NCI-H2227 (cell line): Measurements from ENCODE around the gene ZFP92.

Experiments used
- DNase-seq: peaks from one replicate; lab custom pipeline; 2025; ENCODE audit not compliant: unreplicated experiment; lab: John Stamatoyannopoulos, UW

ZFP92 gene

DNA sequence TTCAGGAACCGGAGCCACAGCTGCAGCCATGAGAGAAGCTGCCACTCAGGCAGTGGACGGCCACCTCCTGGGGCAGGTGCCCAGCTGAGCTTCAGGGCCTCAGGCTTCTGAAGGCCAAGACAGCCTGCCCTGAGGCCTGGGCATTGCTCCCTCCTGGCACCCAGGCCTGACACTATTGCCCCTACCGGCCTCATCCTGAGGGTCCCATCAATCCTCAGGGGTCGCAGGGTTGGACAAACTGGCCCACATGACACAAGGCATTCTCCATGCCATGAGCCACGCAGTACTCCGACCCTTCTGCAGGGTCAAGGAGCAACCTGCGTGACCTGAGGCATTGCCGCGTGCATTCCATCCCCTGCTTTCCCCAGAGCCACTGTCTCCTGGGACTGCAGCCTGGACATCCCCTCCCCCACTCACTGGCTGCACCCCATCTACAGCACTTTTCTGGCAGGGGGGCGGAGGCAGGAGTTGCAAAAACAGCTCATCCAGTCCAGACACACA is 3.0 kb upstream of the ZFP92 start:
- DNase-seq: no peak

DNA sequence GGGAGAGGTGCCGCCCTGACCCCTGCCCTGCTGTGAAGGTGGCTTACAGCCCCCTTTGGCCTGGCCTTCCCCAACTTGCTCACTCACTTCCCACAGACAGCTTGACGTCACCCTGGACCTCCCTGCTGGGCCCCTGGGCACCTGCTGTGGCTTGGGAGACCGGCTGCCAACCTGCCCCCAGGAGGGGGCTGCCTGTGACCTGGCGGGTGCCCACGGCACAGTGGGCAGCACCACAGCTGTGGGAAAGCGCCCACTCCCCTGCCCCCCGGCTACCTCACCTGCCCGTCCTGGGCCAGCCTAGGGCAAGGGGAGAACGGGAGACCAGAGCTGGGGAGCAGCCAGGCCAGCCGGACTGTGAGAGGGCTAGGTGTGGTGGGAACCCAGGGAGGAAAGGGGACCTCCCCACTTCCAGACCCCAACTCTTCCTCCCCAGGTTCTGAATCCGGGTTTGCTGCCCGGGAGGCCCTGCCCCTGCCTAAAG is 2.4 kb upstream of the ZFP92 start:
- no peak for DNase-seq

DNA sequence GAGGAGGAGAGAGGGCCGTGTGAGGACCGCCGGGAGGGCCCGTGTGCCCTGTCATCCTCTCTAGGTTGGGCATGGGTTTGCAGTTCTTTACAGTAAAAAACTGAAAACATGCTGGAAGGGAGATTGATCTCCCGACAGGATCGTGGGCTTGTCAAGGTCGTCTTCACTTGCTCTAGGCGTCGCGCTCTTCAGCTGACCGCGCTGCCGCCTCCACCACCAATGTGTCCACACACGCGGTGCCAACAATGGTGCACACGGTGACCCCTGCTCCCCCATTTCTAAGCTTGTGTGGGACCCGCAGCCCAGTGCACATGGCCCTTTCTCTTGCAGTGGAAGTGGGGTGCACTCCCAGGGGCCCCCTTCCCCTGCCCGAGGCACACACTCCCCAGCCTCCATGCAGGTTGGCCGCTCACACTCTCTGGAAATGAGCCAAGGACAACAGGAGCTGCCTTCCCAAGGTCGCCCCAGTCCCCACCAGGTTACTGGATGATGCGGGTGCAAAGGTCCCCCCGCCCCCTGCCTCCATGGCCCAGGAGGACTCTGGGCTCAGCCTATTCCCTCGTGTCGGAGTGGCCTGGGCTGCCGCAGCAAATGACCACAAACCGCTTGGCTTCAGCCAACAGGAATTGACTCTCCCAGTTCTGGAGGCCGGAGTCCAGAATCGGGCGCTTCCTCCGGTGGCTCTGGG is 1.7 kb upstream of the ZFP92 start:
- no peak for DNase-seq

DNA sequence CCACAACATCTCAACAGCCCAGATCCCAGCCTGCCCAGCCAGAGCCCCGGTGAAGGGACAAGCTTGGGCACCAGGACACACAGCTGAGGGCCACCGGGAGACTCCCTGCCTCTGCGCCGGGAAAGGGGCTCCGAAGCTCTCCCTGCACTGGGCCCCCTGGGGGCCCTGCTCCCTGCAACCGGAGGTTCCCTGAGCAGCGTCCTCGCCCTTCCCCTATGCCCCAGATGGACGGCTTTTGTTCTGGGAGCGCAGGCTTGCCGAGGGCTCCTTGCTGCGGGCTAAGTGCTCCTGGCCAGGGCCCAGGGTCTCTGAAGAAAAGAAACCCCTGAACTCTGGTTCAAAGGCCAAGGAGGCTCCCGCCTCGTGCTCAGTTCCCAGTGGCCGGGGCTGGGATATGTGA is 899 bp upstream of the ZFP92 start:
- DNase-seq: no peak

DNA sequence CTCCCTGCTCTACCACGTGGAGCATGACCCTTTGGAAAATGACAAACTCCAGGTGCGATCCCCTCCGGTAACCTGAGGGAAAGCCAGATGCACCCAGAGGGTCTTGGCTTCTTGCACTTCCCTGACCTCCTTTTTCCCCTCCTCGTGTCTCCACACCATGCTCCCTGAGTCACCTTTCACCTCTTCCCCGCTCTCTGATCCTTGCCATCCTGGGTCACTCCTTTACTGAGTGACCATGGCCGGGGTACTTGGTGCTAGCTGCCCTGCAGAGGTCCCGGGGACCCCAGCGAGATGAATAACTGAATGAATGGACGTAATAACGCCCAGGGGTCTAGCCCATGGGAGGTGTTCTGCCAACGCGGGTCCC is 401 bp upstream of the ZFP92 start:
- no peak for DNase-seq

DNA sequence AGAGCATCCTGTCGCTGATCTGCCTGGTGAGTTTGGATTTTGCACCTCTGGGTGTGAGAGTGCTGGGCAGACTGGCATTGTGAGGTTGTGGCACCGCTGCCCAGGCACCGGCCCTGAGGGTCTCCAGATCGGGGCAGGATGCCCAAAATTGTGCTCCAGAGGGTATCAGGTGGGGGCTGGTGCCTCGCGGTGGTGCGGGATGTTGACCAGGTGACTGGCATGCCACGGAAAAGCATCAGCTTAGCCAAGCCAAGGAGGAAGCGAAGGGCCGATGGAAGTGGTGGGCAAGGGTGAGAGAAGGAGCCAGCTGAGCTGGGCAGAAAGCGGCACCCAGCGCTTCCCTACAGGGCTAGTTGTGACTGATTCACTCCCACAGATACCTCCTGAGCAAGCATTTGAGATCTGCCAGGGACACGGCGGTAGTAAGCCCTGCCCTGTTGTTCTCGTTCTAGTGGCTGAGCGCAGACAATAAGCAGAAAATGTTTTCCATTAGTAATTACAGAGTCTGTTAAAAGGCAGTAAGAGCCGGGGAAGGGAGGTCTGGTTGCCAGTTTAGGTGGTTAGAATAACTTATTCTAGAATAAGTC is 809 bp downstream of the ZFP92 start:
- no peak for DNase-seq

DNA sequence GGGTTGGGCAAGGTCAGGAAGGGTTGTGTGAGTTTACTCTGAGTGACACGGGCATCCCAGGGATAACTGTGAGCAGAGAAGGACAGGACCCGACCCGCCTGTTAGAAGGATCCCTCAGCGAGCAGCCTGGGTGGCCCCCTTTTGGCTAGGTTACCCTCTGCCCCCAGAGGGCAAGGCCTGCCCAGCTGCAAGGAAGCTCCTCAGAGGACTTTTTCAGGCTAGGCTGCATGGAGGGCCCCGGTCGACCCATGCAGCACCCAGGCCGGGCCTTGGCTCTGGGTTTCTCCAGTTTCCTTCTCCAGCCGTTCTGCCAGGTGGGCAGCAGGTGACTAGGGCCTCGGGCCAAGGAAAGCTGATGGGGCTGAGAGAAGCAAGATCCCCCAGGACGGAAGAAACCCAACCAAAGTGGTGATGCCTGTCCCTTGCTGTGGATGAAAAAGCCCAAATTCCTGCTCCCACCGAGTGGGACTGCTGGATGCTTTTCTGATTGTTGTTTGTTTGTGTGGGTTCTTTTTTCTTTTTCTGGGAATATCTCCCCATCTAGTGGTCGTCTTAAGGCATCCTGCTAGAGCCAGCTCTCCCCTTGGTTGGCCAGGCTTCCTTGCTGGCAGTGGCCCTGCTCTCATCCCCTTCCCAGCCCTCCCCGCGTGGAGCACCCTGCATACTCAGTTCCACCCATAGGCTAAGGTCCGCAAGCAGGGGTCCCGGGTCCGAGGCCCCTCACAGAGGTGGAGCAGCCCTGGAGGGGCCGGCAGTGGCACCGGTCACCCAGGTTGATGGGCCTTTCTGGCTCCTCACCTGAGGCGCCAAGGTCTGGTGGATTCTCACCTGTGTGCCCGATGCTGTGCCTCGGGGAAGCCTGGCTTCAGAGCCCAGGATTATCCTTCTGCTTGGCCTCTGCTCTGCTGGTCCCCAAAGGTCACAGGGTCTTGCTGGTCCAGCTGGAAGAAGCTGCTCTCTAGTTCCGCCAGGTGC is 1.8 kb downstream of the ZFP92 start:
- DNase-seq: peak; percentile 5

DNA sequence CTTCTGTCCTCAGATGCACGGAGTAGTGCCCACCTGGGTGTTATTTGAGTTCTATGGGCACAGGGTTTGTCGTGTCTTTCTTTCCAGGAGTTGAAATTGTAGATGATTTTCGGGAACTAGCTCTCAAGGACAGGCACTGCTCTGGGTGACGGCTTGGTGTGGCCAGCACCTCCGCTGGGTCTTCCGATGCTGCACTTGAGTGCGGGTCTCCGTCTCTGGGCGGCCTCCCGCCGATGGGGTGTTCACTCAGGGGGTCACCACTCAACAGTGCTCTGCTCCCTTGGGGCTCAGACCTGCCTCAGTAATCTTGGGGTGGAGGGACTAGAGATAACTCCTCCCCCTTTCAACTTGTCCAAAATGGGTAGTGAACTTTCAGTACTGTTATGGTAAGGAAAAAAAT is 2.5 kb downstream of the ZFP92 start:
- no peak for DNase-seq

DNA sequence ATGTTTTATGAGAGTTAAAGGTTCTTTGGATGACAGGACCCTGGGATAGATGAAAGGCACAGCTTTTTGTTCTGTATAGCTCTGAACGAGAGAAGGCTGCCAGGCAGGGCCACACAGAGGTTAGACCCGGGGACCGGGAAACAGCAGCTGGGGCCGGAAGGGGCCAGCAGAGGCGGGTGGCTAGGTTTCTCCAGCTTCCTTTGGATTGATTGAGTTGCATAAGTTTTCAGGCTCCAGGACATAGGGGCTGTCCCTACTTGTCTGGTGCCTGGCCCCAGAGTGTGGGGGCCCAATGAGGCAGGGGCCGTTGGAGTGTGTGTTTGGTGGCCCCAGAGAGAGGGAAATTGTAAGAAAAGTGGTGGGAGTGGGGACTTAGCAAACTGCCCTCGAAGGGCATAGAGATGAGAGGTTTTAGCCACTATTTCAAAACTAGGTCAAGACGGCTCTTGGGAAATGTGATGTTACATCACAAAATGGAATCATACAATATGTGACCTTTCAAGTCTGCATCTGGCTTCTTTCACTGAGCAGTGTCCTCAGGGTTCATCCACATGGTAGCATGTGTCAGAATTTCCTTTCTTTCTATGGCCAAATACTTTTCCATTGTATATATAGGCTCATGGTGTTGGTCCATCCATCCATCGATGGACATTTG is 3.7 kb downstream of the ZFP92 start:
- no peak for DNase-seq

DNA sequence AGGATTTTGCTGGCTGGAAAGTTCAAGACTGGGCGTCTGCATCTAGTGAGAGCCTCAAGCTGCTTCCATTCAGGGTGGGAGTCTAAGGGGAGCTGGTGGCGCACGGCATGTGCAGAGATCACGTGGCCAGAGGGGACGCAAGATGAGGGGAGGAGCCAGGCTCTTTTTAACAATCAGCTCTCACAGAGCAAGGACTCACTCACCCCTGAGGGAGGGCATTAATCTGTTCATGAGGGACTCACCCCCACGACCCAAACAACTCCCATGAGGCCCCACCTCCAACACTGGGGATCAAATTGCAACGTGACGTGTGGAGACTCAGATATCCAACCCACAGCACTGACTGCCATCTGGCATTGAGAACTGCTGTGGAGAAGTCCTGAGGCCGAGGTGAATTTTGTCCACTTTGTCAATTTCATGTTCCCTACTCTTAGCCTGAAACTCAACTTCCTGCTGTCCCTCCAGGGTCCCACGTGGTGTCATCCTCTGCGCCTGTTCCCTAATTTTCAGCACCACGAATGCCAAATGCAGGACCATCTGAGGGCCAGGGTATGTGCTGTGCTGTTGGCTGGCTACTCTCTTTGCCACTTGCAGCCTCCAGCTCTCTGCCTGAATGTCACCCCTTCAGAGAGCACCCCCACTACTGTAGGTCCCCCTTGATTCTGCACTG is 5.6 kb downstream of the ZFP92 start:
- DNase-seq: no peak

DNA sequence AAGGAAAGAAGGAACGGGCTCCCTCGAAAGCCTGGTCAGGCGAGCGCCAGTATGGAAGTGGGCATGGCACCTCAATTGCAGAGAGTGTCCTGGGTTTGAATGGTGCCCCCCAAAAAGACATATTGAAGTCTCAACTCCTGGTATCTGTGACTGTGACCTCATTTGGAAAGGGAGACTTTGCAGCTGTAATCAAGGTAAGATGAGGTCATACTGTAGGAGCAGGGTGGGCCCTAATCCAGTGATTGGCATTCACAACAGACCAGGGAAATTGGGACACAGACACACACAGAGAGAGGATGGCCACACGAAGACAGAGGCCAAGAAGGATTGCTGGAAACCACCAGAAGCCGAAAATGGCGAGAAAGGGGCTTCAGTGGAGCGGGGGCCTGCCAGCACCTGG is 6.4 kb downstream of the ZFP92 start:
- DNase-seq: no peak

DNA sequence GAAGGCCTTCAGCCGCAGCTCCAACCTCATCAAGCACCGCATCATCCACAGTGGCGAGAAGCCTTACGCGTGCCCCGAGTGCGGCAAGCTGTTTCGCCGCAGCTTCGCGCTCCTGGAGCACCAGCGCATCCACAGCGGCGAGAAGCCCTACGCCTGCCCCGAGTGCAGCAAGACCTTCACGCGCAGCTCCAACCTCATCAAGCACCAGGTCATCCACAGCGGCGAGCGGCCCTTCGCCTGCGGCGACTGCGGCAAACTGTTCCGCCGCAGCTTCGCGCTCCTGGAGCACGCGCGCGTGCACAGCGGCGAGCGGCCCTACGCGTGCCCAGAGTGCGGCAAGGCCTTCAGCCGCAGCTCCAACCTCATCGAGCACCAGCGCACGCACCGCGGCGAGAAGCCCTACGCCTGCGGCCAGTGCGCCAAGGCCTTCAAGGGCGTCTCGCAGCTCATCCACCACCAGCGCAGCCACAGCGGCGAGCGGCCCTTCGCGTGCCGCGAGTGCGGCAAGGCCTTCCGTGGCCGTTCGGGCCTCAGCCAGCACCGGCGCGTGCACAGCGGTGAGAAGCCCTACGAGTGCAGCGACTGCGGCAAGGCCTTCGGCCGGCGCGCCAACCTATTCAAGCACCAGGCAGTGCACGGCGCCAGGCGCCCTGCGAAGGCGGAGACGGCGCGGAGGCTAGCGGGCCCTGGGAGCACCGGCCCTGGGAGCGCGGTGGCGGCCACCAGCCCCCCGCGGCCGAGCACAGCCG is 9.8 kb downstream of the ZFP92 start:
- DNase-seq: no peak

DNA sequence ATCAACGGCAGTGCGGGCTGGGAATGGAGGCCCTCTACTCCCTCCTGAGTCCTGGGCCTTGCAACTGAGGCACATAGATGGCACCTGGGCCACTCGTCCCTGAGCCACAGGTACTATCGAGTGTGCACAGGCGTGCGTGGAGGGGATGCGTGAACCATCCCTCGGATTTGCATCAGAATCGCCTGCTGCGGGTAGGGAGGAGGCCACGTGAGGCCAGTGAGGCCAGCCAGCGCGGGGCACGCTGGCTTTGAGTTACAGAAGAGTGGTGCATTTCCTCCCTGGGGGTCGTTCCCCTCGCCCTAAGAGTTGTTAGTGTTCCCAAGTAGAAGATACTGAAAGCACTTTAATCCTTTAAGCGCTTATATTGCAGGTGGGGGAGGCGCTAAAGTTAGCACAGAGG is 10.6 kb downstream of the ZFP92 start:
- no peak for DNase-seq

DNA sequence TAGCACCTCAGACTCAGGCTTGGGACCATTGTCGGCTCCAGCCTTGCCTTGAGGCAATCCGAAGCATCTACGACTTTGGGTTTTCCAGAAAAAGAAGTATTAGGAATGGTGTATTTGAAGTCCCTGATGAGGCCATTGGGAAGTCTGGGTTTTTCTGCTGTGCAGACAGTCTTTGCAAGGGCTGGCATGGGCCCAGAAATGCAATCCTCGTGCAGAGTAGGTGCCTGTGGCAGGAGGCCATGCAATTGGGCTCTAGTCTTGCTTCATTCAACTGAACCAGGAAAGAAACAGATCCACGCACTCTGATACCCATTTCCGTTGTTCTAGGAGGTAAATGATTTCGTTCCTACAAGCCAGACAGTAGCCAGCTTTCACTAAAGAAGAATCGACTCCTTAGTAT is 12.4 kb downstream of the ZFP92 start:
- no peak for DNase-seq

DNA sequence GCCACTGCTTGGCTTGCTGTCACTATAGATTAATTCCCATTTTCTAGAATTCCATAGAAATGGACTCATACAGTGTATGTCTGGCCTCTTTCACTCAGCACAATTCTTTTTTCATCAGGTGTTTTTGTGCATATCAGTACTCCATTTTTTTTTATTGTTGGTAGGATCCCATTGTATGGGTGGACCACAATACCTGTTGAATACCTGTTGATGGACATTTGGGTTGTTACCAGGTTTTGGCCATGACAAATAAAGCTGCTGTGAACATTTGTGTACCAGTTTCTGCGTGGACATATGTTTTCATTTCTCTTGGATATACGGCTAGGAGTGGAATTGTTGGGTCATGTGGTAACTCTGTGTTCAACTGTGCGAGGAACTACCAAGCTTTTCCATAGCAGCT is 14.9 kb downstream of the ZFP92 start:
- no peak for DNase-seq

DNA sequence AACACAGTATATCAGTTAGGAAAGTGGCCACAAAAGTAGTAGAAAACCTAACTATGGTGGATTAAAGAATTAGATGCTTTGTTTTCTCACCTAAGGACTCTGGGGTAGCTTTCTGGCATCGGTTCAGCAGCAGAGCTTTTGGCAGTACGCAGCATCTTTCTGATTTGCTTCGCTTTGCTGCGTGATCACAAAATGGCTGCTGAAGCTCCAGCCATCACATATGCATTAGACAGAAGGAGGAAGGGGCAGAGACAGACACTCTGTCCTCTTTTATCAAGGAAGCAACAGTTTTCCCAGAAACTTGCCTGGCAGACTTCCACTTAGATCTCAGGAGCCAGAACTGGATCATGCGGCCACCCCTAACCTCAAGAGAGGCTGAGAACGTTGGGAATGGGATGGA is 19.5 kb downstream of the ZFP92 start:
- no peak for DNase-seq

DNA sequence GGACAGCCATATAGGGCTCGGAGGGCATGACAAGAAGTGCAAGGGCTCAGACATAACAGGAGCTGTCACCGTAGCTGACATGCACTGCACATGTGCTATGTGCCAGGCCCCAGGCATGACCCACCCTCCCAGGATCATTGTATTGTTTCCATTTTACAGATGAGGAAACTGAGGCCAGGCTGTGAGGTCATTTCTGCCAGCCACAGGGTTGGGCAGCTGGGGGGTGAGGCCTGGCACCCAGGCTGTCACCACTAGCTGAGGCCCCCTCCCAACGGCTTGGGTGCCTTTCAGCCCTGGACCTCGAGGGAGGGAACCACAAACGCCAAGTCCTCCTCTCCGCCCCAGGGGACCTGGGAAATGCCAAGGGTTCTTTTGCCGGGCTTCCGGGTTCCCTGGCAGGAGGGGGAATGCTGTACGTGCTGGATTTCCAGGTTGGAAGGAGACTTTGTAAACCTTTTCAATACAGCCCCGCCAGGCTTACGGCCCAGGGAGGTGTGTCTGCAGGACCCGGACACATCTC is 21.9 kb downstream of the ZFP92 start:
- DNase-seq: no peak

DNA sequence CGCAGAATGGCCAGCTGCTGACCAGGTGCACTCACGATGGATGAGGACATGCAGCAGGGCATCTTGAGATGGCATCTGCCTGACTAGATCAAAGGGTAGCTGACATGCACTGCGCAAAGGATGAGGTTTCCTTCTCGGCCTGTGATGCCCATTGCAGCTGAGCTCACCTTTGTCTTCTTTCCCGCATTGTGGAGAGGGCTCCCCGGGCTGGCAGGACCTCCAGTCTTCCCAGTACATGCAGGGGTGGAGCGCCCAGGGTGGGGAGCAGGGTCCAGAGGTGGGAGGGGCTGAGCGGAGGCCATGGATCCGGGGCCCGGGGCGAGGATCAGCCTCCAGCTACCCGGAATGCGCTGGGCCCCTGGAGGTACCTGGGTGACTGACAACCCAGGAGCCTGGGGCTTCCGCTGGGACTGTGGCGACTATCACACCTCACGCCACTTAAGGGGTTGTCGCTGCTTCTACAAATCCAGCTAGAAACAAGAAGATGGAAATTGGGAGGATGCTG is 22.6 kb downstream of the ZFP92 start:
- no peak for DNase-seq

DNA sequence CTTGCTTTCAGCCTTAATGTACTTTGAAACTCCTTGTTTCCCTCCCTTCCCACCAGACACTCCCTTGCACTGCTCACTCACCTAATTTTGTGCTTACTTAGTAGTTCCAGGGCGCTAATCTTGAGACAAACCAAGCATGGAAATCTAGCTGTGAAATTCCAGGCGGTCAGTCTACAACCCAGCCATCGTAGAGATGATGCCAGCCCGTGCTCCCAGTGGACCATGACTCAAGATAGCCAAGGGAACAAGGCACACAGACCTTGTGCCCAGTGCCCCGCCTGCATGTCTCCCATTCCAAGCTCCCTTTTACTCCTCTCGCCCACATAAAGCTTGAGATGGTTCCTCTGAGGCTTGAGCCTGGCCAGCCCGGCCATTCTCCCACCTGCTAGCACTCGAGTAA is 23.5 kb downstream of the ZFP92 start:
- no peak for DNase-seq

DNA sequence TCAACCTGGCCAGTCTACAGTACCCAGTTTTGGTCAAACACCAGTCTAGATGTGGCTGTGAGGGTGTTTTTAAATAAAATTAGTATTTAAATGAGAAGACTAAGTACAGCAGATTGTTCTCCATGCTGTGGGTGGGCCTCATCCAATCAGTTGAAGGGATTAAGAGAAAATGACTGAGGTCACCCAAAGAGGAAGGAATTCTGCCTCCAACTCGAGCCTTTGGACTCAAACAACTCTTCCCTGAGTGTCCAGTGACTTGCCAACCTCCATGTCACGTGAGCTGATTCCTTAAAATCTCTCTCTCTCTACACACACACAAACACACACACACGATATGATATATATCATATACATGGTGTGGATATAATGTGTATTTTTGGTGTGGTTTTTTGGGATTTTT is 24.6 kb downstream of the ZFP92 start:
- no peak for DNase-seq
